Measurements from ENCODE around the gene PHACTR4.
A peak's percentile ranks its signal among the peaks of the same experiment; 100 is the strongest.
"Not testable (repeated sequence)": the region's sequence is repeated elsewhere in the genome, so short reads cannot be mapped to it uniquely, and the experiment has no call there.

Gene PHACTR4

GRCh38 chr1:28428990-28429520 is 59.5 kb downstream of the PHACTR4 start:
- DNase-seq (ENCODE audit: low read depth, low spot score), result peak; percentile 53

DNA sequence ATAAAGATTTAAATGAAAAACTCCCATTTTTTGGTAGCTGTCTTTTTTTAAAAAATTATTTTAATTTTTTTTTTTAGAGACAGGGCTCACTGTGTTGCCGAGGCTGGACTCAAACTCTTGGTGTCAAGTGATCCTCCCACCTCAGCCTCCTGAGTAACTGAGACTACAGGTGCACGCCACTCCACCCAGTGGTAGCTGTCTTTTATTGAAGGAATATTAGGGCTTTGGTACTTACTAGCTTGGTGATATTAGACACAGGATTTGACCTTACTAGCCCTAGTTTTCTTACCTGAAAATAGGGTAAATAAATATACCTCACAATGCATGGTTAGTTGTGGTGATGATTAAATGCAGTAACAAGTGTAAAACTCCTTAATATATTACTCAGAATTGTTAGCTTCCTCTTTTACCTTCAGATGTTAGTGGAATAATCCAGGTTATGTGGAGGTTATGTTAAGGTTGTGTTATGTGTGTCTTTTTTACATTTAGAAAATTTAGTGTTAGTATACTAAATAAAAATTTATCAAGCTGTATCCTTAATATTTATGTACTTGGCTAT is 66.8 kb downstream of the PHACTR4 start:
- DNase-seq (ENCODE audit: low read depth, low spot score), result no peak

GRCh38 chr1:28437264-28437923 is 67.9 kb downstream of the PHACTR4 start:
- DNase-seq (ENCODE audit: low read depth, low spot score), result peak; percentile 80

DNA sequence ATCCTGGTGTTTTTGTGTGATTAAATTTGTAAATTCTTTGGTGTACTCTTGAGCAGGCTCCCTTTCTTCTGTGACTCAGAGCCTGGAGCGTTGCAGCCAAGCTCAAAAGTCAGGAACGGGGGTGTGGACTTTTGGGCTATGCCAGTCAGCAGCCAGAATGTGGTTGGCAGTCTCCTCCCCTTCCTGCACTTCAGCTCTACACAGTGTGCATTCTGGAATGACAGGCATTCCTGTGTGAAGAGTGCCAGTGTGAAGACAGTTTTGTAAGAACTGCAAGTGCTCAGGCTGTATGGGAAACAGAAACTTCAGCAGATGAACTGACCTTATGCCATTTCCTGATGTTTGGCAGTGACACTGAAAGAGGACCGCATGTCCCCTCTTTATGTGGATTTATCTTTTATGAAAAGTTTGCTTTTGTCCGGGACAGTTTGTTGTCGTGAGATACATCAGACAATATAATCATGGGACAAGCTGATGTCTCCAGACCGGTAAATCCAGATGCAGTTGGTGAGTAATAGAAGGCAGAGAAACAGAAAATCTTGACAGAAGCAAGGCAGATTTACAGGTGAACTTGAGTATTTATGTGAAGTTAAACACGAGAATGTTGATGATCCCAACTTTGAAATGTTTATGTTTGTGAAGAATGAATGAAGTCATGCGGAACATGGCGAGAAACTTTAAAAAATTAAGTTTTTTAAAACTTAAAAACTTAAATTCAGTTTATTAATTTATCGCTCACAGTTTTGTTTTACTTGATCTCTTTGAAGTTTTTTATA is 68.6 kb downstream of the PHACTR4 start:
- peak; percentile 98 for DNase-seq (ENCODE audit: low read depth, low spot score)

DNA sequence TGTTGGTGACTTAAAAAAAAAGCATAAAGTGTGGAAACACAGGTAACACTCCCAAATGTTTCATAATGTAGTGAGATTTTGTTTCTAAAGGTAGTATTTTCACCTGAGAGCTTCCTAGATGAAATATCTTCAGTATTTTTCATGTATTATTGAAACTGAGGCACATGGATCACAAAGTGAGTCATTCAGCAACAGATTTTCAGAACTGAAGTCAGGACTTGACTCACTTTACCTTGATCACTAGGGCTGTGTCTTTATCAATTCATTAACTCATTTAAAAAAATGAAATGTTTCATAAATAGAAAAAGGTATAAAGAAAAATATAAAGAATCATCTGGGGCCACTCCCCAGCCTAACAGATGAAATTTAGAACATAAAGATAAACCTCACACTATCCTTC is 69.8 kb downstream of the PHACTR4 start:
- DNase-seq (ENCODE audit: low read depth, low spot score), result no peak

DNA sequence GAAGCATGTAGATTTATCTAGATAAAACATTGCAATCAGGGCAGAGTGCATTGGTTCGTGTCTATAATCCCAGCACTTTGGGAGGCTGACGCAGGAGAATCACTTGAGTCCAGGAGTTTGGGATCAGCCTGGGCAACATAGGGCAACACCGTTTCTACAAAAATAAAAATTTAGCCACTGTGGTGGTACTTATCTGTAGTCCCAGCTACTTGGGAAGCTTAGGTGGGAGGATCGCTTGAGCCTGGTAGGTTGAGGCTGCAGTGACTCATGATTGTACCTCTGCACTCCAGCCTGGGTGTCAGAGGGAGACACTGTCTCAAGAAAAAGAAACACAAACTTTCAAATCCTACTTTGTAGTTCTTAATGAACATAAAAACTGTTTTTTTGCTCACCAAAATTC is 72.1 kb downstream of the PHACTR4 start:
- no peak for DNase-seq (ENCODE audit: low read depth, low spot score)

GRCh38 chr1:28443550-28443949 is 74.0 kb downstream of the PHACTR4 start:
- no peak for DNase-seq (ENCODE audit: low read depth, low spot score)

DNA sequence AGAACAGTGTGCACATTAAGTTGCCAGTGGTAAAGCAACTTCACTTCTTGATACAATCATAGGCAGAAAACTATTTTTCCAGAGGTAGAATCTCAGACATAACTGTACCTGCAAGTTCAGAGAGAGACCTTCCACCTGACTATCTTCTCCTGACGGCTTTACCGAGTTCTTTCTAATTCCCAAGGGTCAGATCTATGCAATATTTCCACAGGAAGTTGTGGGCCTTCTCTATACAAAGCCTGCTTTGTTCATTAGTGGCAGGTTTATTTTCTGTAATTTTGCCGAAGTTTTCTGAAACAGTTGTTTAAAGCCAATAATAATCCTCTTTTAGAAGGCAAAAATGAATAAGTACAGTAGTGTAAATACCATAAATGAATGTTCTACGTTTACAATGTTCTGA is 78.1 kb downstream of the PHACTR4 start:
- DNase-seq (ENCODE audit: low read depth, low spot score), result no peak

DNA sequence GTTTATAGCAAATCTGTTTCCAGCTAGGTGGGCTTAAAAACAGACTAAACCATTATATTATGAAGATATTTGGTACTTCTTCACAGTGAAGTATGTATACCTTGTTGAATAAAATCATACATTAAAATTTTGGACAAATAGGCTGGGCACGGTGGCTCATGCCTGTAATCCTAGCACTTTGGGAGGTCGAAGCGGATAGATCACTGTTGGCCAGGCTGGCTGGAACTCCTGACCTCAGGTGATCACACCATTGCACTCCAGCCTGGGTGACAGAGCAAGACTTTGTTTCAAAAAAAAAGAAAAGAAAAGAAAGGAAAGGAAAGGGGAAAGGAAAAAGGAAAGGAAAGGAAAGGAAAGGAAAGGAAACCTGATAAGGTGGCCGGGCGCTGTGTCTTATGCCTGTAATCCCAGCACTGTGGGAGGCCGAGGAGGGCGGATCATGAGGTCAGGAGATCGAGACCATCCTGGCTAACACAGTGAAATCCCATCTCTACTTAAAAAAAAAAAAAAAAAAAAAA is 78.6 kb downstream of the PHACTR4 start:
- DNase-seq (ENCODE audit: low read depth, low spot score), result not testable (repeated sequence)

GRCh38 chr1:28449904-28450303 is 80.4 kb downstream of the PHACTR4 start:
- peak; percentile 61 for DNase-seq (ENCODE audit: low read depth, low spot score)

DNA sequence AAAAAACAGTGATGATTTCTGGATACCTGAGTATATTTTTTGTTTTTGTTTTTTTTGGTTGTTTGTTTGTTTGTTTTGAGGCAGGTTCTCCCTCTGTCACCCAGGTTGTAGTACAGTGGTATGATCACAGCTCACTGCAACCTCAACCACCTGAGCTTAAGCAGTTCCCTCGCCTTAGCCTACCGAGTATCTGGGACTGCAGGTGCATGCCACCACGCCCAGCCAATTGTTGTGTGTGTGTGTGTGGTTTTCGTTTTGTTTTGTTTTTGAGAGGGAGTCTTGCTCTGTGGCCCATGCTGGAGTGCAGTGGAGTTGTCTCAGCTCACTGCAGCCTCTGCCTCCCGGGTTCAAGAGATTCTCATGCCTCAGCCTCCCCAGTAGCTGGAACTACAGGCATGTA is 81.0 kb downstream of the PHACTR4 start:
- no peak for DNase-seq (ENCODE audit: low read depth, low spot score)

- DNase-seq (ENCODE audit: low read depth, low spot score), result no peak
Measured at GRCh38 chr1:28451011-28451410, 81.5 kb downstream of the PHACTR4 start.

DNA sequence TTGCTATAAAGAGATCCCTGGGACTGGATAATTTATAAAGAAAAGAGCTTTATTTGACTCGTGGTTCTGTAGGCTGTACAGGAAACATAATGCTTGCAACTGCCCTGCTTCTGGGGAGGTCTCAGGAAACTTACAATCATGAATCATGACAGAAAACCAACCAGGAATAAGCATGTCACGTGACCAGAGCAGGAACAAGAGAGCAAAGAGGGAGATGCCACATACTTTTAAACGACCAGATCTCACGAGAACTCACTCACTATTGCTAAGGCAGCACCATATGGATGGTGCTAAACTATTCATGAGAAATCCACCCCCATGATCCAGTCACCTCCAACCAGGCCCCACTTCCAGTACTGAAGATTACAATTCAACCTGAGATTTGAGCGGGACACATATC is 86.5 kb downstream of the PHACTR4 start:
- peak; percentile 39 for DNase-seq (ENCODE audit: low read depth, low spot score)

DNA sequence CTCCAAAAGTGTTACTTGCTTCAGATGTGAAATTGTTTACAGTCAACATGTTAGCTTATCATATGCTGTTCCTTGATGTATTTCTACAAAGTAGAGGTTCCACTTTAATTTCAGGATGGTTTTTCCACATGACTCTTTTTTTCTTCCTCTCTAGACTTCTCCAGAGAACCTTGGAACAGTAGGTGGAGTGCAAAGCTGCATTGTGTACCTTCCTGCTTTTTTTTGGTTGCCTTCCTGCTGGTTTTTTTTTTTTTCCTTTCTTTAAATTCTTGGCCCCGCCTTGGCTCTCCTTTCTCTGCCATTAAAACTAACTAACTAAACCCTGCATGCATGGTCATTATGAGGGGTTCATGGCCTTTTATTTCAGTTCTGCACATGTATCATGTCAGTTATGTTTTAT is 88.1 kb downstream of the PHACTR4 start:
- no peak for DNase-seq (ENCODE audit: low read depth, low spot score)

DNA sequence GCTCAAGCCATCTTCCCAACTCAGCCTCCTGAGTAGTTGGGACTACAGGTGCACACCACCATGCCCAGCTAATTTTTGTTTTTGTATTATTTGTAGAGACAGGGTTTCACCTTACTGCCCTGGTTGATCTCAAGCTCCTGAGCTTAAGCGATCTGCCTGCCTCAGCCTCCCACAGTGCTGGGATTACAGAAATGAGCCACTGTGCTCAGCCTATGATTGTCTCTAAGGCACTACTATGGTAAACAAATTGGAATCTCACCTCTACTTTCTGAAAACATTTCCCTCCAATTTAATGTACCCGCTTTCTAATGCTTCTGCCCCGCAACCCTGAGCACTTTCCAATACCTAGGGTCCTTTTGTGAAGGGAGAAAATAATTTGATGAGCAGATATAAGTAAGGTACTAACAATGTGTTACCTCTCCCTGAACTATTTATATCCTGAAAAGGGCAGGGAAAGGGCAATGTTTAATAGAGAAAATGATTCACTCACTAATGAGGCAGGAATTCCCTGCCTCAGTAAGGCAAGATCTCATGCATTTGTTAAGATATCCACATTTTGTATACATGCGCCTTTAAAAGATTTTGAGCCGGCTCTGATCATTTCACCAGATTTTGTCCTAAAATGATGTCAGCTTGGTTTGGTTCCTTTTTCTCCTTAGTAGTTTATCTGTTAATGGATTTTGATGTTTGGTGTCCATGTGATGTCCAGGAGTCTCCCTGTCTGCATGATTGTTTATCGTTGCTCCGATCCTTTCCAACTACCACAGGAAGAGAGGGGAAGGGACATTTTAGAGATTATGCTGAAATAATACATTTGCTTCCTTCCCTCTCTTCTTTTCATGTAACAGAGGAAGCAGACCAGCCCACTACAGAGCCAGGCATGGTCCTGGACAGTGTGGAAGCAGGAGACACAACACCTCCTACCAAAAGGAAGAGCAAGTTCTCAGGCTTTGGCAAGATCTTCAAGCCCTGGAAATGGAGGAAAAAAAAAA is 89.0 kb downstream of the PHACTR4 start:
- no peak for DNase-seq (ENCODE audit: low read depth, low spot score)

DNA sequence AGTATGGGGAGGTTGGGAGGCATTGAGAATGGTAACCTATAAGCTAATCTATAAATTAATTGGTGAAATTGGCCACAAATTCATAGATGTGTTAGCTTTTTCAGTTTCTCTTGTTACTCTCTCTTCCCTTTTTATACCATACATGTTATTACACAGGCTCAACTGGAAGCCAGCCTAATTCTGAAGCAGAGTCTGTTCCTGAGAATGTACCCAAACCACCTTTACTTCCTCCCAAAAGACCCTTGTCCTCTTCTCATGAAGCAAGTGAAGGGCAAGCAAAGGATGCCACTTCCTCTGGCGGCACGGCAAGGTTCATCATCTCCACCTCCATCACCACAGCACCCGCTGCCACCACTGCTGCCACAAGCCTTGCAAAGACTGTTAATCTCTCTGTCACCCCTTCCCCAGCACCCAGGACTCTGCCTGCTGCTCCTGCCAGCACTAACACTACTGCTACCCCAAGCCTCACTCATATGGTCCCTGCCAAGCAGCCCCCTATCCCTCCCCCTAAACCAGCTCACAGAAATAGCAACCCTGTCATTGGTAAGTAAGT is 96.8 kb downstream of the PHACTR4 start:
- no peak for DNase-seq (ENCODE audit: low read depth, low spot score)

DNA sequence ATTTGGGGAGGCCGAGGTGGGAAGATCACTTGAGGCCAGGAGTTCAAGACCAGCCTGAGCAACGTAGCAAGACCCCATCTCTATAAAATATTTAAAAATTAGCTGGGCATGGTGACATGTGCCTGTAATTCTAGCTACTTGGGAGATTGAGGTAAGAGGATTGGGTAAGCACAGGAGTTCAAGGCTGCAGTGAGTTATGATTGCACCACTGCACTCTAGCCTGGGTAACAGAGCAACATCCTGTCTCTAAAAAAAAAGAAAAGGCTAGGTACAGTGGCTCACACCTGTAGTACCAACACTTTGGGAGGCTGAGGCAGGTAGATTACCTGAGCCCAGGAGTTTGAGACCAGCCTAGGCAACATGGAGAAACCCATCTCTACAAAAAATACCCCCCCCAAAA is 100.6 kb downstream of the PHACTR4 start:
- DNase-seq (ENCODE audit: low read depth, low spot score), result no peak

GRCh38 chr1:28479497-28479896 is 110.0 kb downstream of the PHACTR4 start:
- DNase-seq (ENCODE audit: low read depth, low spot score), result not testable (repeated sequence)

DNA sequence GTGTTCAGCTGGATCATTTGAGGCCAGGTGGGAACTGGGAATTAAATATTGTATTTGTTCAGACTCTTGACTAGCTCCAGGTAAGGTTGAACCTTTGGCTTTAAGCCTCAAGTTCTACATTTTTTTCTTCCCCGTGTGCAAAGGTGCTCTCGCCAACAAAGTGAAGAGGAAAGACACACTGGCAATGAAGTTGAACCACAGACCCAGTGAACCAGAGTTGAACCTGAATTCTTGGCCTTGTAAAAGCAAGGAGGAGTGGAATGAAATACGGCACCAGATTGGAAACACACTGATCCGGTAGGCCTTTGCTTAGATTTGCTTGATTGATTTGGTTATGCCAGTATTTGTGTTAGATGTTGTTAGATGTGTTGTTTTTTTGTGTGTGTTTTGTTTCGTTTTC is 110.8 kb downstream of the PHACTR4 start:
- DNase-seq (ENCODE audit: low read depth, low spot score), result peak; percentile 7

- no peak for DNase-seq (ENCODE audit: low read depth, low spot score)
Measured at GRCh38 chr1:28482138-28482537, 112.6 kb downstream of the PHACTR4 start.

GRCh38 chr1:28482702-28483101 is 113.2 kb downstream of the PHACTR4 start:
- no peak for DNase-seq (ENCODE audit: low read depth, low spot score)

Measured in astrocyte of the hippocampus (primary cell).